GM21723 (cell line): Measurements from ENCODE around the gene TMEM145.

Source experiments
- ATAC-seq: cut with Tn5 transposase; IDR thresholded peaks from one replicate; pipeline ENCODE4 v1.9.1; 2021; ENCODE audit warnings: mild to moderate bottlenecking, moderate library complexity; ENCODE audit not compliant: unreplicated experiment

The TMEM145 gene

DNA sequence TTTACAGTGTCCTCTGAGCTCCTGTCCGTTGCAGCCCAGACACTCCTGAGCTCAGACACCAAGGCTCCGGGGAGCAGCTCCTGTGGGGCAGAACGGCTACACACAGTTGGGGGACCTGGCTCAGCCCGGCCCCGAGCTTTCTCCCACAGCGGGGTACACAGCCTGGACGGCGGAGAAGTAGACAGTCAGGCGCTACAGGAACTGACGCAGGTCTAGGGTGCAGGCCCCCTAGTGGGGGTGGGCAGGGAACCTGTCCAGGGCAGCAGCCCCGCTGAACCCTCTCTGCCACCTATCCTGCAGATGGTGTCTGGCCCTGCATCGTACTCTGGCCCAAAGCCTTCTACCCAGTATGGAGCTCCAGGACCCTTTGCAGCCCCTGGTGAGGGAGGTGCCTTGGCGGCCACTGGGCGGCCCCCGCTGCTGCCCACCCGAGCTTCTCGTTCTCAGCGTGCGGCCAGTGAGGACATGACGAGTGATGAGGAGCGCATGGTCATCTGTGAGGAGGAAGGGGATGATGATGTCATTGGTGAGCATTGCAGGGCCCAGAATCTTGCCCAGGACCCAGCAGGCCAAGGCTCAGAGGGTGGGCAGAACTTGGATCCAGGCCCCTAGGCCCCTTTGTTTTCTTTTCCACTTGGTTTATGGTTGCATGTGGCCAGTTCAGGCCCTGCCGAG, 24.1 kb upstream of the TMEM145 start:
- ATAC-seq = no peak

DNA sequence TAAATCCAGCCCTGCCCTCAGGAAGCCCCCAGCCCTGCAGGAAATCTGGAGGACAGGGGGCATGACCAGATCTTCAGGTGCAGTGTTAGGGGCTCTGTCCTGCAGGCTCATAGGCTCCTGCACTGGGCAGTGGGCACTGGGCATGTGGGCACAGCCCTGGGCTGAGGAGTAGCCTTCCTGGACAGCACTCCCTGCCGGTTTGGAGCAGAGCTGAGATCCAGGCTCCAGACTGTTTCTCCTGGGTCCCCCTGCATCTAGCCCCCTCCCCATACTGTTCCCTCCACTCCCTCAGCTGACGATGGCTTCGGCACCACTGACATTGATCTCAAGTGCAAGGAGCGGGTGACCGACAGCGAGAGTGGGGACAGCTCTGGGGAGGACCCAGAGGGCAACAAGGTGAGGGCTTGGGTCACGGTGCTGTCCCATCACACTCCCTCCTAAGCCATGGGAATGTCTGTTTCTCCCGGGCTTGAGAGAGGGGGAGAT, 23.5 kb upstream of the TMEM145 start:
- ATAC-seq = no peak

DNA sequence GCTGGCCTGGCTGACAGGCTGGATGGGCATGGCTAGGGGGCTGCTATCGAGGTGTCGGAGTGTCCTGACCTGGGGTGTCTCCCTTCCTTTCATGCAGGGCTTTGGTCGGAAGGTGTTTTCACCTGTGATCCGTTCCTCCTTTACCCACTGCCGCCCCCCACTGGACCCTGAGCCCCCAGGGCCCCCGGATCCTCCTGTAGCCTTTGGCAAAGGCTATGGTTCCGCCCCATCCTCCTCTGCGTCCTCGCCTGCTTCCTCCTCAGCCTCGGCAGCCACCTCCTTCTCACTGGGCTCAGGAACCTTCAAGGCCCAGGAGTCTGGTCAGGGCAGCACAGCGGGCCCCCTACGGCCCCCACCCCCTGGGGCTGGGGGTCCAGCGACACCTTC, 23.0 kb upstream of the TMEM145 start:
- no peak for ATAC-seq

- ATAC-seq = no peak
Measured at GRCh38 chr19:42290523-42291434, 22.3 kb upstream of the TMEM145 start.

- no peak for ATAC-seq
Measured at GRCh38 chr19:42291435-42291810, 21.7 kb upstream of the TMEM145 start.

GRCh38 chr19:42292042-42292960, 20.8 kb upstream of the TMEM145 start:
- ATAC-seq = no peak

GRCh38 chr19:42292963-42293362, 20.1 kb upstream of the TMEM145 start:
- ATAC-seq = no peak

DNA sequence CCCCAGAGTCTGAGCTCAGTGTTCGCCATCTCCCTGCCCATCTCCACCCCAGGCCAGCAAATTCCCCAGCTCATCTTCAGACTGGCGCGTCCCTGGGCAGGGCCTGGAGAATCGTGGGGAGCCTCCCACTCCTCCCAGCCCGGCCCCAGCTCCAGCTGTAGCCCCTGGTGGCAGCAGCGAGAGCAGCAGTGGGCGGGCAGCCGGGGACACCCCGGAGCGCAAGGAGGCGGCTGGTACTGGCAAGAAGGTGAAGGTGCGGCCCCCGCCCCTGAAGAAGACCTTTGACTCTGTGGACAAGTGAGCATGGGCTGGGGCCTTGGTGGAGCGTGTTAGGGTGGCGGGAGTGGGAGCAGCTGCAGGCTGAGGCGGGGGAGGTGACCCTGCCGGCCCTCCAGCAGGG, 19.6 kb upstream of the TMEM145 start:
- no peak for ATAC-seq

DNA sequence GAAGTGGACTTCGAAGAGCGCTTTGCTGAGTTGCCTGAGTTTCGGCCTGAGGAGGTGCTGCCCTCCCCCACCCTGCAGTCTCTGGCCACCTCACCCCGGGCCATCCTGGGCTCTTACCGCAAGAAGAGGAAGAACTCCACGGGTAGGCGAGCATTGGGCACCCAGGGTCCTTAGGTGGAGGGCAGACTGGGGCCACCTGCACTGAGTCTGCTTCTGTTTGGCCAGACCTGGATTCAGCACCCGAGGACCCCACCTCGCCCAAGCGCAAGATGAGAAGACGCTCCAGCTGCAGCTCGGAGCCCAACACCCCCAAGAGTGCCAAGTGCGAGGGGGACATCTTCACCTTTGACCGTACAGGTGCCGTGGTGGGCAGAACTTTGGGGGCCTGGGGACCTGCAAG, 19.2 kb upstream of the TMEM145 start:
- no peak for ATAC-seq

- no peak for ATAC-seq
Measured at GRCh38 chr19:42294471-42295137, 18.5 kb upstream of the TMEM145 start.

DNA sequence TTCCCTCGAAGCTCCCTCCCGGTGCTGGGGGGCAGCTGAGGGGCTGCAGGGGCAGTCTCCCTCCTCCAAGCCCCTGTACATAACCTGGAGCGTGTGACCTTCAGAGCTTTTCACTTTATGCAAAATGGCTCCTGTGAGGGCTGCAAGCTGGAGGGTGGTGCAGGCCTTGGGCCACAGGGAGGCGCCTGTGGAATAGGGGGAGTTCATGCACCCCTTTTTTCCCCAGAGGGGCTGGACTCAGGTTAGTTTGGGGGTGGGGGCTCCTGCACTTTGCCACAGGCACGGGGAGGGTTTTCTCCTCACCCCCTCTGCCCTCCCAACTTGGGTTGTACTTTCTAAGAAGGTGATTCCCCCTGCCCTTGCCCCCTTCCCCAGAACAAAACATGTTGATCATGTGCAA, 17.8 kb upstream of the TMEM145 start:
- no peak for ATAC-seq

GRCh38 chr19:42295831-42296525, 17.1 kb upstream of the TMEM145 start:
- ATAC-seq = no peak

- no peak for ATAC-seq
Measured at GRCh38 chr19:42297039-42297438, 16.1 kb upstream of the TMEM145 start.

DNA sequence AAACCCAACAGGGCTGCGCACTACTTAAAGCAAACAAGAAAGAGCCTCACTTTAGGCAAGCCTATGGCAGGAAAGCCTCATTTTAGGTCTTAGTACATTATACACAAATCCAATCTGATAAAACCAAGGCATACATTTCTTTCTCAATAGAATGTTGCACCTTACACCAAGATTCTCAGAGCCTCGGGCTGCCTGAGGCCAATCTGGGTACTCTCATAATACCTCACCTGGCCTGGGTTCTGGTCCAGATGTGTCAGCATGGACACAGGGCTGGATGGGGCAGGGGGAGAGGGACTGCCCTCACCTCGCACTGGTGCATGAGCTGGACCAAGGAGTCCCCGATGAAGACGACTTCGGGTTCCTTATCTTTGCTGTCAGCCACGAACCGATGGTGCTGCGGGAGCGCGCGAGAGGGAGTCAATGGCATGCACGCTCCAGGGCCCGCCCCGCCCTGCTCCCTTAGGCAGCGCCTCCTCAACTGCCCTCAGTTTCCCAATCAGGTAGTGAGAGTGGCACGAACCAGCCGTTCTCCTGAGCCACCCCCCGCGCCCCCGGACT, 11.4 kb upstream of the TMEM145 start, which contains the start of gene PRR19:
Gene PRR19, plus strand, starts transcription at position 487 of the 558 bp plus-strand sequence. CDS start 7,453 bp downstream, outside the sequence.
- ATAC-seq = no peak

DNA sequence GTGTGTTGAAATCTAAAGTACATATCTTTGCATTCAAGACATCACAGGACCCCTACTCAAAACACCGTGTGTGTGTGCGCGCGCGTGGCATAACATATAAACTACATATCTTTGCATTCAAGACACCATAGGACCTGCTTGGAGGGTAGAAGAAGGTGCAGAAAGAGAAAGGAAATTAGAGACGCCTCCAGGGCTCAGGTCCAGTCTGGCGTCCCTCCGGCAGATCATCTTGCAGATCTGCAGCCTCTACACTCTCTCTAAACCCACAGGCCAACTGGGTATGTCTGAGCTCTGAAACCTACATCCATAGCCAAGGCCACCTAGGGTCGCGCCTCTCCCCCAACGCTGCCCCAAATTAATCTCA, 10.0 kb upstream of the TMEM145 start:
- ATAC-seq = no peak

GRCh38 chr19:42303876-42304275, 9.2 kb upstream of the TMEM145 start:
- no peak for ATAC-seq

GRCh38 chr19:42306646-42307045, 6.5 kb upstream of the TMEM145 start:
- no peak for ATAC-seq

GRCh38 chr19:42309686-42310085, 3.4 kb upstream of the TMEM145 start:
- no peak for ATAC-seq

DNA sequence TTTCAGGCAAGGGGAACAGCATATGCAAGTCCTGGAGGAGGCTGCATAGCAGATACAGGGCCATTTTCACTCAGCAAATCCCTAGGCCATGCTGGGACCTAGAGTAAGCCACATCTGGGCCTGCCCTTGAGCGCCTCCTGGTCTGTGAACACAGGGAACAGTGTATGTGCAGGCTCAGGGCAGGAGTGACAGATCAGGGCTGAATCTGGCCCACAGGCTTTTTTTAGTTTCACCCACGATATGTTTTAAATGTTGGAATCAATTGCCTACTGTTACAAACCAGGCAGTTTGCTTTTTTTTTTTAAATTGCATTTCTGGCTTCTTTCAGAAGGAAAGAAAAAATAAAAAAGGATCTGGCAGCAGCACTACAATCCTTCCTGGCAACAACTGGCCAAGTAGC, 1.5 kb upstream of the TMEM145 start:
- ATAC-seq = no peak

DNA sequence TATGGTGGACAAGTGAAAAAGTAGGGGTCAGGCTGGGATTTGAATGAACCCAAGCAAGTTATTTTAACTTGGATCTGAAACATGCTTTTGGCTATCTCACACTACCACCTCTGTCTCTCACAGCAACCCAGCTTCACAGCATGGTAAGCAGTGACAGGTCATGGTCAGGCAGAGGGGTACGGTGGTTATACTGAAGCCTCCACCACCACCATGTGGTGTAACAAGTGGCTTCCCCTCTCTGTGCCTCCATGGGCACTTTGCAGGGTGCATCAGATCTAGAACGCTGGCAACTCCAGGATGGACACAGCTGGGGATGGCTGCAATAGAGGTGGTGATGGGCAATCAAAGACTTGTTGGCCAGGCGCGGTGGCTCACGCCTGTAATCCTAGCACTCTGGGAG, 739 bp upstream of the TMEM145 start:
- ATAC-seq = no peak
